Liver (tissue), 3 donors: ENCODE measurements around the gene CPN1.

Source experiments
- TAF1 ChIP-seq: conservative IDR thresholded peaks from 2 replicates; pipeline ENCODE4 v1.6.1; 2016; ENCODE audit warnings: antibody characterized with exemption, mild to moderate bottlenecking
- TF ChIP-seq, protein P1 (sequence below): IDR thresholded peaks from 2 replicates; pipeline ENCODE4 v1.6.1; 2016; ENCODE audit warnings: antibody characterized with exemption, mild to moderate bottlenecking
- TF ChIP-seq, protein P2 (sequence below): fragments of 150-350 bp; IDR thresholded peaks from 2 replicates; pipeline ENCODE4 v1.5.1; 2017; ENCODE audit warnings: improper control_type of control experiment, low read depth, low read length; ENCODE audit not compliant: missing input control
- donor health status: healthy.
- donor health status: healthy.

DNA sequence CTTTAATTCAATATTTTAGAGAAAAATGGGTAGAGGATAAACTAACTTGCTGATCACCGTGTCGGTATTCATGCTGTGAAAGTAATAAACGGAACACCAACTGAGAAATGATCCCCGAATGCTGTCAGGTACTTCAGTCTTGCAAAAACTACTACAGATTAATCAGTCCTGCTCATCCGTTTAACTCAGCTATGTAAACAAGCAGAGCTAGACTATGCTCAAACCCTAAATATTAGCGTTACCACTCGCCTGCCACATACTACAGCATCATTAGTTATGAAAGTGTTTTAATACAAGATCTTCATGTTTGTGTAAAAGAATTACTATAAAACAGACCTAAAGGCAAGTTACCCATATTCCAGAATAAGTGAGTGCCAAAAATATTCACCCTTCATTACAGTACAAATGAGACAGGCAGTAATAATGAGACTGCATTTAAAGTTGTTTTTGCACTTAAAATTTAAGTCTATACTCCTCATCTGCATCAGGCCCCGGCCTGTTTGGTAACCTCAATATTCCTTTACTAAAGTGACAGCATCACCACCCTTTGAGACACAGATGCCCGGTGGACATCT lies 72.9 kb downstream of the CPN1 start:
- TF ChIP-seq, protein P1, sequence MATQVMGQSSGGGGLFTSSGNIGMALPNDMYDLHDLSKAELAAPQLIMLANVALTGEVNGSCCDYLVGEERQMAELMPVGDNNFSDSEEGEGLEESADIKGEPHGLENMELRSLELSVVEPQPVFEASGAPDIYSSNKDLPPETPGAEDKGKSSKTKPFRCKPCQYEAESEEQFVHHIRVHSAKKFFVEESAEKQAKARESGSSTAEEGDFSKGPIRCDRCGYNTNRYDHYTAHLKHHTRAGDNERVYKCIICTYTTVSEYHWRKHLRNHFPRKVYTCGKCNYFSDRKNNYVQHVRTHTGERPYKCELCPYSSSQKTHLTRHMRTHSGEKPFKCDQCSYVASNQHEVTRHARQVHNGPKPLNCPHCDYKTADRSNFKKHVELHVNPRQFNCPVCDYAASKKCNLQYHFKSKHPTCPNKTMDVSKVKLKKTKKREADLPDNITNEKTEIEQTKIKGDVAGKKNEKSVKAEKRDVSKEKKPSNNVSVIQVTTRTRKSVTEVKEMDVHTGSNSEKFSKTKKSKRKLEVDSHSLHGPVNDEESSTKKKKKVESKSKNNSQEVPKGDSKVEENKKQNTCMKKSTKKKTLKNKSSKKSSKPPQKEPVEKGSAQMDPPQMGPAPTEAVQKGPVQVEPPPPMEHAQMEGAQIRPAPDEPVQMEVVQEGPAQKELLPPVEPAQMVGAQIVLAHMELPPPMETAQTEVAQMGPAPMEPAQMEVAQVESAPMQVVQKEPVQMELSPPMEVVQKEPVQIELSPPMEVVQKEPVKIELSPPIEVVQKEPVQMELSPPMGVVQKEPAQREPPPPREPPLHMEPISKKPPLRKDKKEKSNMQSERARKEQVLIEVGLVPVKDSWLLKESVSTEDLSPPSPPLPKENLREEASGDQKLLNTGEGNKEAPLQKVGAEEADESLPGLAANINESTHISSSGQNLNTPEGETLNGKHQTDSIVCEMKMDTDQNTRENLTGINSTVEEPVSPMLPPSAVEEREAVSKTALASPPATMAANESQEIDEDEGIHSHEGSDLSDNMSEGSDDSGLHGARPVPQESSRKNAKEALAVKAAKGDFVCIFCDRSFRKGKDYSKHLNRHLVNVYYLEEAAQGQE = no peak
- TF ChIP-seq, protein P2, sequence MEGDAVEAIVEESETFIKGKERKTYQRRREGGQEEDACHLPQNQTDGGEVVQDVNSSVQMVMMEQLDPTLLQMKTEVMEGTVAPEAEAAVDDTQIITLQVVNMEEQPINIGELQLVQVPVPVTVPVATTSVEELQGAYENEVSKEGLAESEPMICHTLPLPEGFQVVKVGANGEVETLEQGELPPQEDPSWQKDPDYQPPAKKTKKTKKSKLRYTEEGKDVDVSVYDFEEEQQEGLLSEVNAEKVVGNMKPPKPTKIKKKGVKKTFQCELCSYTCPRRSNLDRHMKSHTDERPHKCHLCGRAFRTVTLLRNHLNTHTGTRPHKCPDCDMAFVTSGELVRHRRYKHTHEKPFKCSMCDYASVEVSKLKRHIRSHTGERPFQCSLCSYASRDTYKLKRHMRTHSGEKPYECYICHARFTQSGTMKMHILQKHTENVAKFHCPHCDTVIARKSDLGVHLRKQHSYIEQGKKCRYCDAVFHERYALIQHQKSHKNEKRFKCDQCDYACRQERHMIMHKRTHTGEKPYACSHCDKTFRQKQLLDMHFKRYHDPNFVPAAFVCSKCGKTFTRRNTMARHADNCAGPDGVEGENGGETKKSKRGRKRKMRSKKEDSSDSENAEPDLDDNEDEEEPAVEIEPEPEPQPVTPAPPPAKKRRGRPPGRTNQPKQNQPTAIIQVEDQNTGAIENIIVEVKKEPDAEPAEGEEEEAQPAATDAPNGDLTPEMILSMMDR = no peak
- TF ChIP-seq TAF1 = no peak
